H1 (cell line): ENCODE data around the gene ANXA3. TPM values are rescaled to one million over a fixed set of nuclear protein-coding genes. Genes with fewer than 3 reads are reported as not detected.
A peak's percentile ranks its signal among the peaks of the same experiment; 100 is the strongest.

Source experiments
- CTCF ChIA-PET: fragments of 300-600 bp; sonication (Branson Sonifier 250); formaldehyde crosslinking; loops from one replicate; lab custom pipeline; 2021; ENCODE audit not compliant: partially characterized antibody; lab: Charles Lee
- POLR2A ChIA-PET: fragments of 300-600 bp; sonication (Branson Sonifier 250); formaldehyde crosslinking; loops from one replicate; lab custom pipeline; 2021; ENCODE audit warnings: inconsistent platforms; ENCODE audit not compliant: partially characterized antibody; lab: Charles Lee
- DNase-seq, 2 experiments: peaks; one replicate each; pipeline versions ENCODE4 v3.0.0 to v3.0.0-alpha.2; 2010 to 2022; ENCODE audit warnings: low spot score in 2 of 2, low read depth in 1 of 2, mixed read lengths in 1 of 2
- FAIRE-seq: peaks from 2 replicates; lab custom pipeline; 2011; peaks lifted over from hg19 to GRCh38; lab: Jason Lieb, UNC
- H2AFZ ChIP-seq: 2 replicates; pipeline ENCODE4 v1.8.1; 2012; ENCODE audit warnings: low read length, inconsistent platforms
- H2AK5ac ChIP-seq: 2 replicates; pipeline ENCODE4 v1.6.1; 2013; ENCODE audit warnings: low read depth, low read length
- H2BK120ac ChIP-seq: replicated peaks from 2 replicates; pipeline ENCODE3; 2013; ENCODE audit warnings: low read depth, low read length, inconsistent platforms
- H2BK12ac ChIP-seq: 2 replicates; pipeline ENCODE4 v1.6.1; 2013; ENCODE audit warnings: low read depth, low read length
- H2BK15ac ChIP-seq: 2 replicates; pipeline ENCODE4 v1.6.1; 2013; ENCODE audit warnings: low read length
- H2BK20ac ChIP-seq: 2 replicates; pipeline ENCODE4 v1.6.1; 2013; ENCODE audit warnings: low read length
- H2BK5ac ChIP-seq: 2 replicates; pipeline ENCODE4 v1.6.1; 2013; ENCODE audit warnings: low read depth, low read length
- H3K14ac ChIP-seq: 2 replicates; pipeline ENCODE4 v1.6.1; 2013; ENCODE audit warnings: inconsistent platforms; ENCODE audit not compliant: insufficient read length
- H3K18ac ChIP-seq: 2 replicates; pipeline ENCODE4 v1.6.1; 2013; ENCODE audit warnings: low read length; ENCODE audit errors: extremely low read depth
- H3K23ac ChIP-seq: 2 replicates; pipeline ENCODE4 v1.6.1; 2013; ENCODE audit warnings: inconsistent platforms; ENCODE audit not compliant: insufficient read length
- H3K23me2 ChIP-seq: 2 replicates; pipeline ENCODE4 v1.6.1; 2013; ENCODE audit warnings: low read depth, low read length
- H3K27ac ChIP-seq: 2 replicates; pipeline ENCODE4 v1.6.1; 2011; ENCODE audit warnings: low read depth, low read length, inconsistent platforms
- H3K27me3 ChIP-seq, 4 experiments: replicated peaks in 1 of 4; 1 replicate in 1 of 4; 2 replicates in 3 of 4; pipeline versions ENCODE4 v1.6.1 to v1.8.1; 2011 to 2013; ENCODE audit warnings: low read length in 3 of 4, mild to moderate bottlenecking in 3 of 4, inconsistent platforms in 2 of 4, mixed read lengths in 2 of 4, moderate library complexity in 1 of 4; ENCODE audit not compliant: control insufficient read depth in 3 of 4, insufficient read depth in 3 of 4; ENCODE audit errors: extremely low read depth in 1 of 4
- H3K36me3 ChIP-seq, 4 experiments: 2 replicates each; pipeline versions ENCODE4 v1.6.1 to v1.8.1; 2011 to 2013; ENCODE audit warnings: mild to moderate bottlenecking in 4 of 4, low read length in 3 of 4, moderate library complexity in 2 of 4, control low read depth in 1 of 4, inconsistent platforms in 1 of 4; ENCODE audit not compliant: insufficient read depth in 4 of 4, control insufficient read depth in 2 of 4
- H3K4ac ChIP-seq: replicated peaks from 2 replicates; pipeline ENCODE3; 2013; ENCODE audit warnings: low read length, low read depth, mixed read lengths, inconsistent platforms; ENCODE audit not compliant: insufficient read length
- H3K4me1 ChIP-seq, 4 experiments: replicated peaks in 1 of 4; 1 replicate in 1 of 4; 2 replicates in 3 of 4; pipeline versions ENCODE4 v1.6.1 to v1.8.1; 2011 to 2013; ENCODE audit warnings: low read length in 3 of 4, inconsistent platforms in 2 of 4, mixed read lengths in 1 of 4; ENCODE audit not compliant: insufficient read depth in 4 of 4, control insufficient read depth in 3 of 4
- H3K4me2 ChIP-seq, 2 experiments: 2 replicates each; pipeline versions ENCODE4 v1.6.1 to v1.8.1; 2011 to 2013; ENCODE audit warnings: low read depth in 2 of 2, low read length in 2 of 2, control low read depth in 1 of 2, inconsistent platforms in 1 of 2, mild to moderate bottlenecking in 1 of 2; ENCODE audit not compliant: insufficient read depth in 1 of 2
- H3K4me3 ChIP-seq, 4 experiments: fragments of 200-600, 300-600 bp in 1 of 4; sonication (generic), shearing (Covaris generic), sonication (Bioruptor Twin) in 1 of 4; 2 replicates each; pipeline versions ENCODE4 v1.5.1 to v1.8.1; 2011 to 2016; ENCODE audit warnings: low read length in 4 of 4, low read depth in 3 of 4, control low read depth in 2 of 4, inconsistent platforms in 2 of 4, mild to moderate bottlenecking in 2 of 4, mixed read lengths in 1 of 4, moderate library complexity in 1 of 4; ENCODE audit not compliant: insufficient read depth in 2 of 4; ENCODE audit errors: extremely low read depth in 1 of 4
- H3K56ac ChIP-seq: replicated peaks from 2 replicates; pipeline ENCODE3; 2013; ENCODE audit warnings: low read depth, mild to moderate bottlenecking, mixed read lengths, low read length, inconsistent platforms; ENCODE audit not compliant: insufficient read length
- H3K79me1 ChIP-seq: 2 replicates; pipeline ENCODE4 v1.6.1; 2013; ENCODE audit warnings: low read depth, low read length, control low read depth
- H3K79me2 ChIP-seq, 2 experiments: 2 replicates each; pipeline versions ENCODE4 v1.6.1 to v1.8.1; 2012 to 2013; ENCODE audit warnings: low read length in 2 of 2, mild to moderate bottlenecking in 2 of 2, inconsistent platforms in 1 of 2; ENCODE audit not compliant: insufficient read depth in 2 of 2, control insufficient read depth in 1 of 2
- H3K9ac ChIP-seq, 4 experiments: replicated peaks in 1 of 4; 1 replicate in 1 of 4; 2 replicates in 3 of 4; pipeline versions ENCODE4 v1.6.1 to v1.8.1; 2011 to 2013; ENCODE audit warnings: low read depth in 3 of 4, low read length in 3 of 4, control low read depth in 2 of 4, mild to moderate bottlenecking in 2 of 4, moderate library complexity in 2 of 4, inconsistent platforms in 1 of 4; ENCODE audit errors: extremely low read depth in 1 of 4
- H3K9me3 ChIP-seq, 2 experiments: 2 replicates each; pipeline versions ENCODE4 v1.6.1 to v1.8.1; 2012 to 2013; ENCODE audit warnings: mild to moderate bottlenecking in 2 of 2, moderate library complexity in 2 of 2, control low read depth in 1 of 2, inconsistent platforms in 1 of 2, low read depth in 1 of 2, low read length in 1 of 2, mixed read lengths in 1 of 2; ENCODE audit not compliant: insufficient read depth in 2 of 2
- H4K20me1 ChIP-seq, 2 experiments: replicated peaks in 1 of 2; 2 replicates each; pipeline versions ENCODE3 to v1.8.1; 2011 to 2013; ENCODE audit warnings: inconsistent platforms in 2 of 2, low read length in 2 of 2, mild to moderate bottlenecking in 1 of 2; ENCODE audit not compliant: insufficient read depth in 2 of 2, control insufficient read depth in 1 of 2
- H4K5ac ChIP-seq: 2 replicates; pipeline ENCODE4 v1.6.1; 2013; ENCODE audit warnings: low read length, low read depth, mixed read lengths, inconsistent platforms; ENCODE audit not compliant: insufficient read length
- H4K8ac ChIP-seq: 2 replicates; pipeline ENCODE4 v1.8.0; 2013; ENCODE audit warnings: mild to moderate bottlenecking, moderate library complexity, low read length, inconsistent platforms; ENCODE audit not compliant: insufficient read depth; ENCODE audit errors: extremely low read depth
- H4K91ac ChIP-seq: replicated peaks from 2 replicates; pipeline ENCODE3; 2013; ENCODE audit warnings: low read length, mixed read lengths, inconsistent platforms; ENCODE audit not compliant: insufficient read length
- CREB1 ChIP-seq: IDR thresholded peaks from 2 replicates; pipeline ENCODE4 v1.6.1; 2012; ENCODE audit warnings: inconsistent platforms
- FOSL1 ChIP-seq: IDR thresholded peaks from 2 replicates; pipeline ENCODE4 v1.6.1; 2011; ENCODE audit warnings: mild to moderate bottlenecking, low read depth, low read length, moderate library complexity; ENCODE audit not compliant: insufficient read depth
- HDAC2 ChIP-seq, 2 experiments: fragments of 300-600 bp in 1 of 2; sonication (generic) in 1 of 2; IDR thresholded peaks; 2 replicates each; pipeline ENCODE4 v1.6.1; 2011 to 2012; ENCODE audit warnings: low read depth in 2 of 2, low read length in 2 of 2, mild to moderate bottlenecking in 2 of 2, moderate library complexity in 2 of 2, borderline replicate concordance in 1 of 2, inconsistent platforms in 1 of 2
- JUN ChIP-seq: IDR thresholded peaks from 2 replicates; pipeline ENCODE4 v1.6.1; 2011; ENCODE audit warnings: low read depth, mild to moderate bottlenecking, improper control_type of control experiment, low read length
- KDM5A ChIP-seq: fragments of 200-600 bp; IDR thresholded peaks from 2 replicates; pipeline ENCODE4 v1.7.1; 2012; ENCODE audit warnings: mild to moderate bottlenecking, low read length, inconsistent platforms, mixed read lengths
- MAFK ChIP-seq: IDR thresholded peaks from 2 replicates; pipeline ENCODE4 v1.6.1; 2012; ENCODE audit warnings: low read depth, mild to moderate bottlenecking, improper control_type of control experiment, low read length
- MAX ChIP-seq: IDR thresholded peaks from 2 replicates; pipeline ENCODE4 v1.6.1; 2012; ENCODE audit warnings: inconsistent platforms
- RAD21 ChIP-seq, 2 experiments: IDR thresholded peaks in 1 of 2; conservative IDR thresholded peaks in 1 of 2; 2 replicates each; pipeline ENCODE4 v1.6.1; 2011; ENCODE audit warnings: low read depth in 2 of 2, low read length in 2 of 2, improper control_type of control experiment in 1 of 2, inconsistent platforms in 1 of 2, mild to moderate bottlenecking in 1 of 2, moderate library complexity in 1 of 2
- RFX5 ChIP-seq: IDR thresholded peaks from 2 replicates; pipeline ENCODE4 v1.6.1; 2011; ENCODE audit warnings: low read depth, low read length, improper control_type of control experiment, borderline replicate concordance
- WGBS, 2 experiments: shearing (Covaris generic) in 1 of 2; methylation state at CpG; one replicate each; pipeline versions ENCODE4 v1.1.6 to v1.1.7; 2013 to 2015; ENCODE audit warnings: low lambda C conversion rate in 2 of 2, mixed read lengths in 2 of 2, inconsistent platforms in 1 of 2, low coverage in 1 of 2, missing lambda C conversion rate in 1 of 2; ENCODE audit not compliant: insufficient replicate concordance in 2 of 2, insufficient coverage in 1 of 2, insufficient read length in 1 of 2; ENCODE audit errors: extremely low coverage in 1 of 2, missing lambda C conversion rate in 1 of 2; 5-methylcytosine and 5-hydroxymethylcytosine counted together
- polyA plus RNA-seq, 7 experiments: library from polyadenylated mRNA; depleted of rRNA in 3 of 7; stranded (reverse) in 5 of 7; unstranded in 2 of 7; fragments of >200 nt in 5 of 7; fragments of 200-250 nt in 2 of 7; gene quantifications; 1 replicate in 5 of 7; 2 replicates in 1 of 7; 4 replicates in 1 of 7; pipeline versions ENCODE4 v1.2.1 to v1.2.3, GENCODE V29; 2011 to 2013; ENCODE audit warnings: missing spikeins in 2 of 7, mixed read lengths in 2 of 7
- total RNA-seq: library from RNA; stranded (reverse); fragmentation: NEBNext Ultra II Directional; extraction: Animal tissue kit (Norgen Biotek cat#: 25700); gene quantifications from 2 replicates; pipeline ENCODE4 v1.2.1, GENCODE V29; 2021
- TF ChIP-seq, protein P1 (sequence below), 3 experiments: IDR thresholded peaks; 1 replicate in 2 of 3; 2 replicates in 1 of 3; pipeline versions ENCODE4 v1.5.1 to v1.6.1; 2011; ENCODE audit warnings: low read length in 3 of 3, mild to moderate bottlenecking in 3 of 3, inconsistent platforms in 2 of 3, low read depth in 1 of 3, moderate library complexity in 1 of 3; ENCODE audit not compliant: insufficient read depth in 1 of 3; ENCODE audit errors: control extremely low read depth in 1 of 3

ANXA3 gene
- total and polyA plus RNA-seq, 2 of the 8 experiments (the other 6 are each of a cell fraction or from before 2014, with no cell fraction given) = 10.3 to 27.3 TPM

GRCh38 chr4:78644744-78645330 lies 93.3 kb downstream of the ANXA3 start:
- FAIRE-seq (peak; percentile 92), DNase-seq (no peak)
- H2AFZ ChIP-seq = no peak overlapping the region
- no peak overlapping the region for H2BK120ac ChIP-seq
- no peaks in the 10 kb centered on the region for H3K79me1 ChIP-seq
- H3K23ac ChIP-seq = no peak overlapping the region
- no peaks in the 10 kb centered on the region for H3K9me3 ChIP-seq
- TF ChIP-seq HDAC2 (IDR thresholded peaks at IDR 0.05; ENCODE audit: borderline replicate concordance in 1 of 2, low read depth in 2 of 2, low read length in 2 of 2) = no peak
- peak; percentile 93 for TF ChIP-seq RFX5
- TF ChIP-seq, protein P1, sequence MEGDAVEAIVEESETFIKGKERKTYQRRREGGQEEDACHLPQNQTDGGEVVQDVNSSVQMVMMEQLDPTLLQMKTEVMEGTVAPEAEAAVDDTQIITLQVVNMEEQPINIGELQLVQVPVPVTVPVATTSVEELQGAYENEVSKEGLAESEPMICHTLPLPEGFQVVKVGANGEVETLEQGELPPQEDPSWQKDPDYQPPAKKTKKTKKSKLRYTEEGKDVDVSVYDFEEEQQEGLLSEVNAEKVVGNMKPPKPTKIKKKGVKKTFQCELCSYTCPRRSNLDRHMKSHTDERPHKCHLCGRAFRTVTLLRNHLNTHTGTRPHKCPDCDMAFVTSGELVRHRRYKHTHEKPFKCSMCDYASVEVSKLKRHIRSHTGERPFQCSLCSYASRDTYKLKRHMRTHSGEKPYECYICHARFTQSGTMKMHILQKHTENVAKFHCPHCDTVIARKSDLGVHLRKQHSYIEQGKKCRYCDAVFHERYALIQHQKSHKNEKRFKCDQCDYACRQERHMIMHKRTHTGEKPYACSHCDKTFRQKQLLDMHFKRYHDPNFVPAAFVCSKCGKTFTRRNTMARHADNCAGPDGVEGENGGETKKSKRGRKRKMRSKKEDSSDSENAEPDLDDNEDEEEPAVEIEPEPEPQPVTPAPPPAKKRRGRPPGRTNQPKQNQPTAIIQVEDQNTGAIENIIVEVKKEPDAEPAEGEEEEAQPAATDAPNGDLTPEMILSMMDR (IDR thresholded peaks at IDR 0.05; ENCODE audit: control extremely low read depth in 1 of 3, insufficient read depth in 1 of 3, low read depth in 1 of 3, low read length in 3 of 3) = peak; percentile 54 to 81 (median 74); a peak in 3 of 4 replicates
- no peak for TF ChIP-seq FOSL1
- no peak for TF ChIP-seq JUN
- TF ChIP-seq MAFK = 0 out of 2 replicates have a peak, but pooled peaks have one; percentile 10
- TF ChIP-seq KDM5A = no peak
- no peak for TF ChIP-seq MAX
- peak; percentile 66 to 74 for TF ChIP-seq RAD21 (IDR thresholded peaks at IDR 0.05 in 1 of 2, conservative IDR thresholded peaks at IDR 0.05 in 1 of 2; ENCODE audit: low read depth in 2 of 2, low read length in 2 of 2)
- TF ChIP-seq CREB1 = peak; percentile 86
- H3K4me1 ChIP-seq = no peaks in the 10 kb centered on the region
- H3K27me3 ChIP-seq = no peaks in the 10 kb centered on the region
- H3K14ac ChIP-seq = no peak overlapping the region
- no peaks in the 10 kb centered on the region for H3K36me3 ChIP-seq
- H3K9ac ChIP-seq = no peak overlapping the region
- no peaks in the 10 kb centered on the region for H3K23me2 ChIP-seq
- H2BK20ac ChIP-seq = no peak overlapping the region
- H4K5ac ChIP-seq = no peak overlapping the region
- no peaks in the 10 kb centered on the region for H4K20me1 ChIP-seq
- H3K4ac ChIP-seq = no peak overlapping the region
- ChIA-PET POLR2A (no interaction called here), CTCF (interaction anchor here (0.6 to 5.6 kb wide), 34 partner anchors 7 to 705 kb away, joined by 3 to 50 read pairs (median 4); no protein-coding TSS in a partner anchor)
- no peak overlapping the region for H4K91ac ChIP-seq
- no peak overlapping the region for H2BK5ac ChIP-seq
- H3K4me3 ChIP-seq = no peak overlapping the region
- H3K4me2 ChIP-seq = no peak overlapping the region
- no peak overlapping the region for H3K27ac ChIP-seq
- 53% methylated on average over 4 of the region's 4 CpGs; no CpG with 5 or more reads in 1 of the 2 experiments for WGBS, 2 experiments
- H2BK15ac ChIP-seq = no peak overlapping the region
- no peak overlapping the region for H3K18ac ChIP-seq
- H2AK5ac ChIP-seq = no peak overlapping the region
- no peak overlapping the region for H3K56ac ChIP-seq
- H3K79me2 ChIP-seq = no peaks in the 10 kb centered on the region
- H4K8ac ChIP-seq = no peak overlapping the region
- H2BK12ac ChIP-seq = no peak overlapping the region
